ENCODE results near the gene ATP8B3. TPM values are rescaled to one million over a fixed set of nuclear protein-coding genes. Genes with fewer than 3 reads are reported as not detected.
A peak's percentile ranks its signal among the peaks of the same experiment; 100 is the strongest.

ATP8B3 gene
- total RNA-seq, 2 donors from 2014 or later, result 11.7 to 28.7 TPM

DNA sequence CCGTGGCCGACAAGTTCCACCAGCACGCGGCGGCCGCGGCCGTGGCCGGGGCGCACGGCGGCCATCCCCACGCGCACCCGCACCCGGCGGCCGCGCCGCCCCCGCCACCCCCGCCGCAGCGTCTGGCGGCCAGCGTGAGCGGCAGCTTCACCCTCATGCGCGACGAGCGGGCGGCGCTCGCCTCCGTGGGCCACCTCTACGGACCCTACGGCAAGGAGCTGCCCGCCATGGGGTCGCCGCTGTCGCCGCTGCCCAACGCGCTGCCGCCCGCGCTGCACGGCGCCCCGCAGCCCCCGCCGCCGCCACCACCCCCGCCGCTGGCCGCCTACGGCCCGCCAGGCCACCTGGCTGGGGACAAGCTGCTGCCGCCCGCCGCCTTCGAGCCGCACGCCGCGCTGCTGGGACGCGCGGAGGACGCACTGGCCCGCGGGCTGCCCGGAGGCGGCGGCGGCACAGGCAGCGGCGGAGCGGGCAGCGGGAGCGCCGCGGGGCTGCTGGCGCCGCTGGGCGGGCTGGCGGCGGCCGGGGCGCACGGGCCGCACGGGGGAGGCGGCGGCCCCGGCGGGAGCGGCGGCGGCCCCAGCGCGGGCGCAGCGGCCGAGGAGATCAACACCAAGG, 57.9 kb downstream of the ATP8B3 start:
- Mint-ChIP-seq H3K36me3 (no peaks in the 10 kb centered on the region), H3K9me3 (no peaks in the 10 kb centered on the region), H3K27ac (no peak overlapping the region)
- no peak for ATAC-seq
- DNase-seq (ENCODE audit: low spot score in 2 of 2), result no peak

DNA sequence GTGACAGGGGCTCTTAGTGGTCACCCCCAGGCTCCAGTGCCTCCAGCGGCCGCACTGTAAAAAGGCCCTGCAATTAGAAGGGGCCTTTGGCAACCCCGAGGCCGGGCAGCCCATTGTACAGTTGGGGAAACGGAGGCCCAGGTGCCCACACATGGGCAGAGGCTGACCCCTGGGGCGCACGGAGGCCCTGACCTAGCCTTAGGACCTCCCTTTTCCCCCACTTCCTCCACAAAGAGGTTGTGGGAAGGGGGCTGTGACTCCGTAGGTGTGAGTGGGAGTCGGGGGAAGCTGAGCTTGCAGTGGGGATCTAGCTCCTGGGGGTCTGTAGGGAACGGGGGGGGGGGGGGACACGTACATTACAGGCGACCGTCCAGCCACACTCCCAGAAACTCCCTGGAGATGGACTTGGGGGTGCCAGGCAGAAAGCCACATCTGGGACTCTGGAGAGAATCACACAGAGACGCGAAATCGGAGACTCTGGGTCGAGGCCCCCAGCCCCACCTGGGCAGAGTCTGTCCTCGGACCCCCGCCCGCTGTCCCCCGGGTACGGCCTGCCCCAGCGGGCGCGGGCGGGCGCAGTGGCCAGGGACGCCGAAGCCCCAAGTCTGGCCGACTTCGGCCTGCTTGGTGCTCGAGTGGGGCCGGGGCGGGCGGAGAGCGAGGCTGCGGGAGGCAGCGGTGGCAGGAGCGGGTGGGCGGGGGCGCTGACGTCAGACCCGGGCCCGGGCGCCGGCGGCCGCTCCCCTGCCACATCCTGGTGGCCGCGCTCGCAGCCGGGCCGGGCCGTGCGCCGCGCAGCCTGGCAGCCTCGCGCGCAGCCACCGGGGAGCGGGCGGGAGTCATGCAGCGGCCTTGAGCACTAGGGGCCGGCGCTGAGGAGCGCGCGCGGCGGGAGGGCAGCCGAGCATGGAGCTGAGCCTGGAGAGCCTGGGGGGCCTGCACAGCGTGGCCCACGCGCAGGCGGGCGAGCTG, 59.0 kb downstream of the ATP8B3 start, which contains the start of gene ONECUT3:
TSS of gene ONECUT3 (plus strand) at position 750 of the 972 bp plus-strand sequence. CDS start at position 907, 157 bp downstream.
- no peaks in the 10 kb centered on the region for H3K9me3 Mint-ChIP-seq
- DNase-seq (ENCODE audit: low spot score in 2 of 2) (no peak), ATAC-seq (peak in 1 of 2 donors; percentile 21)
- H3K36me3 Mint-ChIP-seq, result no peaks in the 10 kb centered on the region
- H3K27ac Mint-ChIP-seq, result no peak within 1 kb of the TSS

DNA sequence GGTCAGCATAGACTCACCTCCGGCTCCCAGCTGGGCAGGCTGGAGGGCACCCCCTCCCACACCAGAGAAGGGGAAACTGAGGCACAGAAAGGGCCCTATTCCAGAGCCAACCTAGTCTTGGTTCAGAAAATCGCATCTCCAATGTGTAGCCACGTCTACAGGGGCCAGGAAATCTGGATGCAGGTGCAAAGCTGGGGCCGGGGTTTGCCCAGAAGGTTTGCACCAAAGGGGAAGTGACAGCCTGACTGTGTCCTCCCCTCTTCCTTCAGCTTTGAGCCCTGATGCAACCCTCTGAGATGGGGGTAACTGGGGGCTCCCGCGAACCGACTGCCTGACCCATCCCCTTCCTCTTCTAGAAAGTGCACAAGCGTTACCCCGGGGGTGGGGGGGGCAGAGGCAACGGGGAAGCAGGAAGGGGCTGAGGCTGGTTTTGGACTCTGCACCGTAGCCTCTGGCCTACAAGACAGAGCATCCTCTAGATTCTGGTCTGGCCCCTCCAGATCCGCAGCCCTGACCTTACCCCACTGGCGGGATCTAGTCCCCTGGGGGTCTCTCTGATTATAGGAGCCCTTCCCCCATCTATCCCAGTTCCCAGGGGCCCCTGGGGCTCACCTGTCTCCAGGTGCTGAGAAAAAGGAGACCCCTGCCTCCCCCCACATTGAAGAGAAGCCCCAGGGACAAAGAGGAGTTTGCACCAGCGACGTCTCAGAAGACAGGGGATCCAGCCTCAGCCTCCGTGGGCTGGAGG, 59.9 kb downstream of the ATP8B3 start:
- Mint-ChIP-seq H3K9me3 (no peaks in the 10 kb centered on the region), H3K27ac (no peak overlapping the region), H3K36me3 (no peaks in the 10 kb centered on the region)
- DNase-seq (ENCODE audit: low spot score in 2 of 2) (no peak), ATAC-seq (no peak)

GRCh38 chr19:1751367-1752008, 60.6 kb downstream of the ATP8B3 start:
- H3K27ac Mint-ChIP-seq, result no peak overlapping the region
- ATAC-seq, result no peak
- no peak for DNase-seq (ENCODE audit: low spot score in 2 of 2)
- no peaks in the 10 kb centered on the region for H3K9me3 Mint-ChIP-seq
- no peaks in the 10 kb centered on the region for H3K36me3 Mint-ChIP-seq

GRCh38 chr19:1750343-1751021, 61.6 kb downstream of the ATP8B3 start:
- ATAC-seq (no peak), DNase-seq (ENCODE audit: low spot score in 2 of 2) (no peak)
- H3K9me3 Mint-ChIP-seq, result no peaks in the 10 kb centered on the region
- H3K36me3 Mint-ChIP-seq, result no peaks in the 10 kb centered on the region
- H3K27ac Mint-ChIP-seq, result no peak overlapping the region

GRCh38 chr19:1749373-1750342, 62.4 kb downstream of the ATP8B3 start:
- no peaks in the 10 kb centered on the region for H3K36me3 Mint-ChIP-seq
- DNase-seq (ENCODE audit: low spot score in 2 of 2) (no peak), ATAC-seq (no peak)
- no peaks in the 10 kb centered on the region for H3K9me3 Mint-ChIP-seq
- H3K27ac Mint-ChIP-seq, result no peak overlapping the region

GRCh38 chr19:1748873-1749341, 63.2 kb downstream of the ATP8B3 start:
- DNase-seq (ENCODE audit: low spot score in 2 of 2) (no peak), ATAC-seq (no peak)
- no peaks in the 10 kb centered on the region for H3K9me3 Mint-ChIP-seq
- no peak overlapping the region for H3K27ac Mint-ChIP-seq
- H3K36me3 Mint-ChIP-seq, result no peaks in the 10 kb centered on the region

GRCh38 chr19:1748115-1748872, 63.8 kb downstream of the ATP8B3 start:
- Mint-ChIP-seq H3K27ac (no peak overlapping the region), H3K36me3 (no peaks in the 10 kb centered on the region), H3K9me3 (no peaks in the 10 kb centered on the region)
- no peak for ATAC-seq
- no peak for DNase-seq (ENCODE audit: low spot score in 2 of 2)

DNA sequence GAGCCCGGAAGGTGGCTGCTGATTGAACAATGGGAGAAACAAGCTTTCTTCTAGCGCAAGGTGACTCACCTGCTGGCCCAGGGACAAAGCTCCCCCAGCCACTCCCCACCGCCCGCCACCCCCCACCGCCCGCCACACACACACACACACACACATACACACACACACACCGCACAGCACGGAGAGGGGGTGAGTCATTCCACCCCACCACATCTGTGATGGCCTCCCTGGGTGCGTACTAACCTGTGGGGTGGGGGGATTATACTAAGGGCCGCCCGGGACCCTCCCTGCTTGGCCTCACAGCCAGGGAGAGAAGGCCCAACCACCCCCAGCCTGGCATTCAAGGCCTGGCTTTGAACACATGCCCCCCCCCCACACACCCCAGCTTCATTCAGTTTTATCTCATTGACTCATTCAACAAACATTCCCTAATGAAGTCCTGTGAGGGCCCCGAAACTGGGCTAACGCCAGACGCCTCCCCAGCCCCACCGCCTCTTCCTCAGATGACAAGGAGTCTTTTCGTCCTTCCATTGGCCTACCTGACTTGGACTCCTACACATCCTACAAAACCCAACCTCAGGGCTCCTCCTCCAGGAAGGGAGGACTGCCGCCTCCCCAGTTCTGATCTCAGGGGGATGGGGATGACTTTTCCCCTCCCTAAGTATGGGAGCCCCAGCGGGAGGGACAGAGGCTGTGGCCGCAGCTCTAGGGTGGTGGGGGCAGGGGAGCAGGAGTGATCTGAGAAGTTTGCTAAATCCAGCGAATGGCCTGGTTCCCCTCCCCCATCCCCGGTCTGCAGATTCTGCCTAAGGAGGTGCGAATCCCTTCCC, 64.6 kb downstream of the ATP8B3 start:
- Mint-ChIP-seq H3K27ac (no peak overlapping the region), H3K36me3 (no peaks in the 10 kb centered on the region), H3K9me3 (no peaks in the 10 kb centered on the region)
- no peak for DNase-seq (ENCODE audit: low spot score in 2 of 2)
- ATAC-seq, result peak; percentile 83 to 90

DNA sequence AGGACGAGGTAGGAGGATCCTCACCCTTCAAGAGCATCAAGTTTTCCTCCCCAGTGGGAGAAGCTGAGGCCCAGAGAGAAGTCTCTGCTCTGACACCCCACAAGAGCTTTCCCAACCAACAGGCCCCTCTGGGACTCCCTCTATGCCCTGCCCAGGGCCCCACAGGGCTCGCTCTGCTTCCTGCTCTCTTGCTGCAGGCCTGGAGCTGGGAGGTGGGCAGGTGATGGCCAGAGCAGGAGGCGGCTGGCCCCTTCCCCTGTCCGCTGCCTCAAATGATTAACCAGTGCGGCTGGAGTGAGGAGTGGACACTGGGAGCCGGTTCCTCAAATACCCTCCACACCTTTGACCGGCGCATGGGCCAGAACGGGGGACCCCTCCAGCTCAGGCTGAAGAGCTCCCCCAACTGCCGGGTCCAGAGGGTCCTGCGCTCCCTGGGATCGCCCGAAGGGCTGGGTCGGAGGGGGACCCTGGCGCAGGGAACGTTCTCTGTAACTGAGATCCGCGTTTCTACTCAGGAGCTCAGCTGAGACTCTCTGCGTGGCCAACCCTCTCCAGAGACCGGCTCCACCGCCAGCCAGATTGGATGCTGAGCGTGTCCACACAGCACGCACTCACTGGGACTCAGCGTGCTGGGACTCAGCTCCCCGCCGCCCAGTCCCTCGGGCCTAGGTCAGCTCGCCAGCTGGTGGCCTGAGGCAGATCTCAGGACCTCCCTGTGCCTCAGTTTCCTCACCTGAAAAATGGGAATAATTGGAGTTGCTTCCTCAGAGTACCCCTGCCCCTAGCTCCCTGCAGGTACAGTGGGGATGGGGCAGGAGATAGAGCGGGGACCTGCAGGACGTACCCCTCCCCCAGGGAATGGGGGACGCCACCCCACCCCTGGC, 65.4 kb downstream of the ATP8B3 start:
- peak; percentile 17 to 54 for ATAC-seq

GRCh38 chr19:1745589-1746031, 66.5 kb downstream of the ATP8B3 start:
- no peaks in the 10 kb centered on the region for H3K36me3 Mint-ChIP-seq
- H3K9me3 Mint-ChIP-seq, result no peaks in the 10 kb centered on the region
- no peak overlapping the region for H3K27ac Mint-ChIP-seq
- ATAC-seq (no peak), DNase-seq (ENCODE audit: low spot score in 2 of 2) (no peak)

More for the DNA sequence above, 65.4 kb downstream of the ATP8B3 start:
- Mint-ChIP-seq H3K36me3 (no peaks in the 10 kb centered on the region), H3K27ac (no peak overlapping the region), H3K9me3 (no peaks in the 10 kb centered on the region)
- DNase-seq (ENCODE audit: low spot score in 2 of 2), result no peak

- ATAC-seq (no peak), DNase-seq (ENCODE audit: low spot score in 2 of 2) (no peak)
- Mint-ChIP-seq H3K27ac (no peak overlapping the region), H3K36me3 (no peaks in the 10 kb centered on the region), H3K9me3 (no peaks in the 10 kb centered on the region)
Observed at GRCh38 chr19:1744822-1745563, 67.1 kb downstream of the ATP8B3 start.

Measured in activated naive CD4-positive, alpha-beta T cell treated with anti-CD3 and anti-CD28 coated beads, Interleukin-2, amount 50 U/mL, for 72 hours (primary cell).